ENCODE results near the gene DIRAS1.
A peak's percentile ranks its signal among the peaks of the same experiment; 100 is the strongest.

DIRAS1 gene

DNA sequence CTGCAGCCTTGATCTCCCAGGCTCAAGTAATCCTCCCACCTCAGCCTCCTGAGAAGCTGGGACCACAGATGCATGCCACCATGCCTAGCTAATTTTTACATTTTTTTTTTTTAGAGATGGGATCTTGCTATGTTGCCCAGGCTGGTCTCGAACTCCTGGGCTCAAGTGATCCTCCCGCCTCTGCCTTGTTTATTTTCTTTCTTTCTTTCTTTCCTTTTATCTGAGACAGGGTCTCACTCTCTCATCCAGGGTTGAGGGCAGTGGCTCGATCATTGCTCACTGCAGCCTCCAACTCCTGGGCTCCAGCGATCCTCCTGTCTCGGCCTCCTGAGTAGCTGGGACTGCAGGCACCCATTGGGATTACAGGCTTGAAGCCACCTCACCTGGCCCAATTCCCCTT is 14.9 kb downstream of the DIRAS1 start:
- Histone ChIP-seq H3K4me3 (ENCODE audit: insufficient read depth, low read depth, low read length) (no peak overlapping the region), H3K9me3 (ENCODE audit: control insufficient read depth, low read length) (no peaks in the 10 kb centered on the region), H3K27ac (ENCODE audit: insufficient read depth, low read depth, low read length, poor library complexity, severe bottlenecking) (no peak overlapping the region), H3K27me3 (ENCODE audit: control insufficient read depth, insufficient read depth, low read length, poor library complexity, severe bottlenecking) (peaks cover 11% of the 10 kb centered on the region), H3K4me1 (ENCODE audit: control insufficient read depth, insufficient read depth, low read length) (peaks cover 8% of the 10 kb centered on the region), H3K36me3 (ENCODE audit: control insufficient read depth, insufficient read depth, low read length) (no peaks in the 10 kb centered on the region)
- 94 to 95% methylated on average over 5 of the region's 5 CpGs for WGBS, 2 experiments

DNA sequence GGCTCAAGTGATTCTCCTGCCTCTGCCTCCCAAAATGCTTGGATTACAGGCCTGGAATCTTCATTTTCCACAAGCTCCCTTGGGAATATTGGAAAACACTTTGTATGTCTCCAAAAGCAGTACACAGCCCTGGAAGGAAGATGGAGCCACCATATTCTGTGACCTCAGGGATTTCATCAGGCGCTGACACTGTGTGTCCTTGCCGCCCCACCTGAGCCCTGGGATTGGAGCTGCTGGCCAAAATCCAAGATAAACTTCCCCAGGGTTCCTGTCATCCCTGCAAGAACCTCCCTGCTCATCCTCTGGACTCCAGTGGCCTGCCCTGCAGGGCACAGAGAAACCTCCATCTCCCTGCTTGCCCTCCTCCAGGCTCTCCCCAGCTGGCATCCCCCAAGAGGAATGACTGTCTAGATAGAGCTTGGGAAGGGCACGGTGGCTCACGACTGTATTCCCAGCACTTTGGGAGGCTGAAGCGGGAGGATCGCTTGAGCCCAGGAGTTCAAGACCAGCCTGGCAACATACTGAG is 17.4 kb downstream of the DIRAS1 start:
- WGBS, 2 experiments = 85 to 87% methylated on average over 6 of the region's 6 CpGs

DNA sequence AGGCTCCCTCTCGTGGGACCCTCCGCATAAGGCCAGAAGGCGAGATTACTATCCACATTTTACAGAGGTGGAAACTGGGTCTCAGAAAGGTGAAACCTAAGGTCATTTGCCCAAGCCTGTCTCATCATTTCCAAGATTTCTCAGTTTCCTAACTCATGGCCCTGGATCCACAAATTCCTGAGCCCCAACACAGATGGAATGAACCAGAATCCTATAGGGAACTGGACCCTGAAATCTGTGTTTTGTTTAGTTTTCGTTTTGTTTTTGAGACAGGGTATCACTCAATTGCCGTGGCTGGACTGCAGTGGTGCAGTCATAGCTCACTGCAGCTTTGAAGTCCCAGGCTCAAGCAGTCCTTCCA is 18.1 kb downstream of the DIRAS1 start:
- H3K9me3 ChIP-seq (ENCODE audit: control insufficient read depth, low read length) = no peaks in the 10 kb centered on the region
- H3K27ac ChIP-seq (ENCODE audit: insufficient read depth, low read depth, low read length, poor library complexity, severe bottlenecking) = no peak overlapping the region
- peaks cover 29% of the 10 kb centered on the region for H3K27me3 ChIP-seq (ENCODE audit: control insufficient read depth, insufficient read depth, low read length, poor library complexity, severe bottlenecking)
- no peak overlapping the region for H3K4me3 ChIP-seq (ENCODE audit: insufficient read depth, low read depth, low read length)
- WGBS, 2 experiments = 82 to 86% methylated on average over 5 of the region's 5 CpGs
- peaks cover 15% of the 10 kb centered on the region for H3K4me1 ChIP-seq (ENCODE audit: control insufficient read depth, insufficient read depth, low read length)
- no peaks in the 10 kb centered on the region for H3K36me3 ChIP-seq (ENCODE audit: control insufficient read depth, insufficient read depth, low read length)

More for the DNA sequence above, 17.4 kb downstream of the DIRAS1 start:
- Histone ChIP-seq H3K36me3 (ENCODE audit: control insufficient read depth, insufficient read depth, low read length) (no peaks in the 10 kb centered on the region), H3K9me3 (ENCODE audit: control insufficient read depth, low read length) (no peaks in the 10 kb centered on the region), H3K27ac (ENCODE audit: insufficient read depth, low read depth, low read length, poor library complexity, severe bottlenecking) (no peak overlapping the region), H3K4me3 (ENCODE audit: insufficient read depth, low read depth, low read length) (no peak overlapping the region), H3K4me1 (ENCODE audit: control insufficient read depth, insufficient read depth, low read length) (peaks cover 15% of the 10 kb centered on the region), H3K27me3 (ENCODE audit: control insufficient read depth, insufficient read depth, low read length, poor library complexity, severe bottlenecking) (peaks cover 29% of the 10 kb centered on the region)

DNA sequence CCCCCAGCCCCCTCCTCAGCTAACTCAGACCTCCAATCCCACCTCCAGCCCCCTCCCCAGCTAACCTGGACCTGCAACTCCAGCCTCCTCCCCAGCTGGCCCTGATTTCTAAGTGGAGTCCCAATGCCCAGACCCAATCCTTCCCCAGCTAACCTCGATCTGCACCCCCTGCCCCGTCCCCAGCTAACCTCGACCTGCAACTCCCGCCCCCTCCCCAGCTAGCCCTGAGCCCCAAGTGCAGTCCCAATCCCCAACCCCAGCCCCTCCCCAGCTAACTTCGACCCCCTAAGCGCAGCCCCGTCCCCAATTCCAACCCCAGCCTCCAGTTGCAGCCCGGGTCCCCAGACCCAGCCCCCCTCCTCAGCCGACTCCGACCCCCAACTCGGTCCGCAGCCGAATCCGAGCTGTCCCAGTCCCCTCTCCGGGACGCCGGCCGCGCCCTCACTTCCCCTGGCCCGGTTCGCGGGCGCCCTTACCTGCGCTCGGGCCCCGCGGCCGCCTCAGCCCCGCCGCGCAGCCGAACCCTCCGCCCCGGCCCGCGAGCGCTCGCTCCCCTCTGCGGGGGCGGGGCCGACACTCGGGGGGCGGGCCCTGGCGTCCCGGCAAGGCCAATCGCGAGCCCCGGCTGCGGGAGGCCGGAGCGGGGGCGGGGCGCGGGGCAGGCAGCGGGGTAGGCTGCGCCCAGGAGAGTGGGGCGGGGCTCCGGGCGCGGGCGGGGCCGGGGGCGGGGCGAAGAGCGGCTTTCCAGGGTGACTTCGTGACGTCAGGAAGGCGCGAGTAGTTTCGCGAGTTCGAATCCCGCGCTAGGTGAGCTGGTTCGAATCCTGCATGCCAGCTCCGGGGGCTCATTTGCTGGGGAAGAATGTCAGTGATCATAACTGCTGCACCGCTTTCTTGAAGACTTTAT is 18.7 kb downstream of the DIRAS1 start, which contains the start of gene GNG7:
TSS of gene GNG7 (minus strand) at position 525 of the 907 bp plus-strand sequence. CDS start 182,006 bp downstream, outside the sequence.
- Histone ChIP-seq H3K27me3 (ENCODE audit: control insufficient read depth, insufficient read depth, low read length, poor library complexity, severe bottlenecking) (peaks cover 29% of the 10 kb centered on the region), H3K27ac (ENCODE audit: insufficient read depth, low read depth, low read length, poor library complexity, severe bottlenecking) (no peak within 1 kb of the TSS), H3K4me1 (ENCODE audit: control insufficient read depth, insufficient read depth, low read length) (peaks cover 15% of the 10 kb centered on the region), H3K4me3 (ENCODE audit: insufficient read depth, low read depth, low read length) (peak within 1 kb of the TSS; percentile 65), H3K9me3 (ENCODE audit: control insufficient read depth, low read length) (no peaks in the 10 kb centered on the region), H3K36me3 (ENCODE audit: control insufficient read depth, insufficient read depth, low read length) (no peaks in the 10 kb centered on the region)
- WGBS, 2 experiments = 2% methylated on average over 77 of the region's 77 CpGs

DNA sequence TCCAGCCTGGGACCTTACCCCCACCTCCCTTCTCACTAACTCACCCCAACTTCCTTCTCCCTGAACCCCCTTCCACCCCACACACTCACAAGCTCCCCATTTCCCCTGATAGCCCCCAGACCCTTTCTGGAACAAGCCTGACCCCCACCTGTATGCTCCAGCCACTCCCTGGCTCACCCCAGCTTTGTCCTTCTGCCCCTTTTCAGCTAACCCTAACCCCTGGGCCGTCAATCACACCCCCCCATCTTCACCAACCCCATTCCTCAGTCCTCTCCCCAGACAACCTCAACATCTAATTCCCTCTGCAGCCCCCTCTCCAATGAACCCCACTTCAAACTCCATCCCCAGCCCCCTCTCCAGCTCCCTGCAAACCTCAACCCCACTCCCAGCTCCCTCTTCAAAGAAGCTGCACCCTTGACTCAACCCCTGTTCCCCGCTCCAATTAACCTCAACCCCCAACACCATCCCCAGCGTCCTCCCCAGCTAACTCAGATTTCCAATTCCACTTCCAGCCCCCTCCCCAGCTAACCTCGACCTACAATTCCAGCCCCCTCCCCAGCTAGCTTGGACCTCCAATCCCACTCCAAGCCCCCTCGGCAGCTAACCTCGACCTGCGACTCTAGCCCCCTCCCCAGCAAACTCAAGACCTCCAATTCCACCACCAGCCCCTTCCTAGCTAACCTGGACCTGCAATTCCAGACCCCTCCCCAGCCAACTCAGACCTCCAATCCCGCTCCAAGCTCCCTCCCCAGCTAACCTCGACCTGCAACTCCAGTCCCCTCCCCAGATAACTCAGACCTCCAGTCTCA is 19.6 kb downstream of the DIRAS1 start:
- Histone ChIP-seq H3K36me3 (ENCODE audit: control insufficient read depth, insufficient read depth, low read length) (no peaks in the 10 kb centered on the region), H3K27me3 (ENCODE audit: control insufficient read depth, insufficient read depth, low read length, poor library complexity, severe bottlenecking) (peaks cover 29% of the 10 kb centered on the region), H3K27ac (ENCODE audit: insufficient read depth, low read depth, low read length, poor library complexity, severe bottlenecking) (no peak overlapping the region), H3K9me3 (ENCODE audit: control insufficient read depth, low read length) (no peaks in the 10 kb centered on the region), H3K4me1 (ENCODE audit: control insufficient read depth, insufficient read depth, low read length) (peaks cover 15% of the 10 kb centered on the region), H3K4me3 (ENCODE audit: insufficient read depth, low read depth, low read length) (peak overlapping the region; percentile 65)
- 10% methylated on average over 9 of the region's 9 CpGs for WGBS, 2 experiments

DNA sequence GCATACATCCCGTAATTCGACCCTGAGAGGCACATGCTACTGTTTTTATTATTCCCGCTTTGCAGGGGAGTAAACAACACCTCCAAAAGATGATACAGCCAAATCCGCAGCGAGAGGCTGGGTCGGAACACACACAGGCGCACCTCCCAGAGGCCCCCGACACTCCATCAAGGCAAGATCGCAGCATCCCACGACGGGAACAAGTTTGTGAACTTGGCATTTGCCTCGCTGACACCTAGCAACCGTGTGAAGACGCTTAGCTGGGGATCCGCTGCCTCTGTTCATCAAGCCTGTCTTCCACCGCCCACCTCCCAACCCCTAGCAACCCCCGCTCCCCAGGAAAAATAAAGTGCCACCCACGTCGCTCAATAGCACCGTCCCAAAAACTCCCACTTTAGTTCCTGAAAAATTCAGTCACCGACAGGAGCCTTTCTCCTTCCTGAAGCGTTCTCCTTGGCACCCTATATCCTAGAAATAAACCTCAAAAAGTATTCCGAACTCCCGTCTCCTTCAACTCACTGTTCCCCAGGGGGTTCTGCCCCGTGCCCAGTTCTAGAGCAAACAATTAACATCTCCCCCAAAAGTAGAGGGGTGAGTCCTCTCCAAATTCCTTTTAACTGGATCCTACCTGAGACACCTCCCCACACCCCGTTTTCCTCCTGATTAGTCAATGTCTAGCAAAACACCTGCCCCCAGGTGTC is 20.4 kb downstream of the DIRAS1 start:
- H3K9me3 ChIP-seq (ENCODE audit: control insufficient read depth, low read length) = no peaks in the 10 kb centered on the region
- H3K27ac ChIP-seq (ENCODE audit: insufficient read depth, low read depth, low read length, poor library complexity, severe bottlenecking) = no peak overlapping the region
- peaks cover 29% of the 10 kb centered on the region for H3K27me3 ChIP-seq (ENCODE audit: control insufficient read depth, insufficient read depth, low read length, poor library complexity, severe bottlenecking)
- H3K4me1 ChIP-seq (ENCODE audit: control insufficient read depth, insufficient read depth, low read length) = peaks cover 15% of the 10 kb centered on the region
- H3K4me3 ChIP-seq (ENCODE audit: insufficient read depth, low read depth, low read length) = no peak overlapping the region
- no peaks in the 10 kb centered on the region for H3K36me3 ChIP-seq (ENCODE audit: control insufficient read depth, insufficient read depth, low read length)
- 34 to 37% methylated on average over 26 of the region's 26 CpGs for WGBS, 2 experiments

DNA sequence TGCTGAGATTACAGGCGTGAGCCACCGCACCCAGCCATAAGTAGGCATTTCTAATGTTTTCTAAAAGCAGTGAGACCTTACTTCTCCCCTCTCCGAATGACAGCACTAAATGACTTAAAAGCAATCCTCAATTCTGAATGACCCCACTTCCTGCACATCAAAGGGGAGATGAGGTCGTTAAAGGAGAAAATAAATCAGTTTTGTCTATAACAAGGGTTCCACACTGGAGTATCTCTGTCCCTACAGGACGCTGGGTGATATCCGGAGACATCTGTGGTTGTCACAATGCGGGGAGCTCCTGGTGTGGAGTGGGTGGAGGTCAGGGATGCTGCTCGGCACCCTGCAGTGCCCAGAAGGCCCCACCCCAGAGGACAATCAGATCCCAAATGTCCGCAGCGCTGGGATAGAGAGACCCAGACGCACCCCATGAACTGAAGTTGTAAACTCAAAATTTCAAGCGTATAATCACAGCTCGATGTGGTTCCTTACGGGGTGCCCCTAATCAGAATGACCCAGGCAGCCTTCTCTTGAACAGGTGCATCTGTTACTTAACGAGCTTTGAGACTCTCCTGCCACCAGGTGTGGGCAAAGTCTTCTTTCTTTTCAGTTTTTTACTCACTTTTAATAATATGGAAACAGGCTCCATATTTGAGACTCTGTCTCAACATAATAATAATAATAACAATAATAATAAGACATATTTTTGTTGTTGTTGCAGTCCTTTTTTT is 21.6 kb downstream of the DIRAS1 start:
- peaks cover 29% of the 10 kb centered on the region for H3K27me3 ChIP-seq (ENCODE audit: control insufficient read depth, insufficient read depth, low read length, poor library complexity, severe bottlenecking)
- H3K27ac ChIP-seq (ENCODE audit: insufficient read depth, low read depth, low read length, poor library complexity, severe bottlenecking) = no peak overlapping the region
- peaks cover 15% of the 10 kb centered on the region for H3K4me1 ChIP-seq (ENCODE audit: control insufficient read depth, insufficient read depth, low read length)
- no peaks in the 10 kb centered on the region for H3K36me3 ChIP-seq (ENCODE audit: control insufficient read depth, insufficient read depth, low read length)
- WGBS, 2 experiments = 91 to 92% methylated on average over 15 of the region's 15 CpGs
- no peaks in the 10 kb centered on the region for H3K9me3 ChIP-seq (ENCODE audit: control insufficient read depth, low read length)
- H3K4me3 ChIP-seq (ENCODE audit: insufficient read depth, low read depth, low read length) = no peak overlapping the region

DNA sequence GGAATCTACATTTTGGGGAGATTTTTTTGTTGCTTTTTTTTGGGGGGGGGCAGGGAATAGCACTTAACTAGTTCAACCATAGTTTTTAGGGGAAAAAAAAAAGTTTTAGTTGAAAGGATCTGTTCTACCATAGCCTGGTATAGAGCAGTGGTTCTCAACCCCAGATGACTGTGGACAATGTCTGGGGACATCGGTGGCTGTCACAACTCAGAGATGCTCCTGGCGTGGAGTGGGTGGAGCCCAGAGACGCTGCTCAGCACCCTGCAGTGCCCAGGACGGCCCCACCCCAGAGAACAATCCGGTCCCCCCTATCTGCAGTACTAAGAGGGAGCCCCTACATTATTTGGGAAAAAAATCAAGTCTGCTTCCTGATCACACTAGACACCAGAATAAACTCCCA is 27.0 kb downstream of the DIRAS1 start:
- Histone ChIP-seq H3K4me3 (ENCODE audit: insufficient read depth, low read depth, low read length) (no peak overlapping the region), H3K9me3 (ENCODE audit: control insufficient read depth, low read length) (no peaks in the 10 kb centered on the region), H3K27me3 (ENCODE audit: control insufficient read depth, insufficient read depth, low read length, poor library complexity, severe bottlenecking) (no peaks in the 10 kb centered on the region), H3K4me1 (ENCODE audit: control insufficient read depth, insufficient read depth, low read length) (no peaks in the 10 kb centered on the region), H3K27ac (ENCODE audit: insufficient read depth, low read depth, low read length, poor library complexity, severe bottlenecking) (no peak overlapping the region), H3K36me3 (ENCODE audit: control insufficient read depth, insufficient read depth, low read length) (no peaks in the 10 kb centered on the region)
- WGBS, 2 experiments = 73 to 81% methylated on average over 5 of the region's 5 CpGs

DNA sequence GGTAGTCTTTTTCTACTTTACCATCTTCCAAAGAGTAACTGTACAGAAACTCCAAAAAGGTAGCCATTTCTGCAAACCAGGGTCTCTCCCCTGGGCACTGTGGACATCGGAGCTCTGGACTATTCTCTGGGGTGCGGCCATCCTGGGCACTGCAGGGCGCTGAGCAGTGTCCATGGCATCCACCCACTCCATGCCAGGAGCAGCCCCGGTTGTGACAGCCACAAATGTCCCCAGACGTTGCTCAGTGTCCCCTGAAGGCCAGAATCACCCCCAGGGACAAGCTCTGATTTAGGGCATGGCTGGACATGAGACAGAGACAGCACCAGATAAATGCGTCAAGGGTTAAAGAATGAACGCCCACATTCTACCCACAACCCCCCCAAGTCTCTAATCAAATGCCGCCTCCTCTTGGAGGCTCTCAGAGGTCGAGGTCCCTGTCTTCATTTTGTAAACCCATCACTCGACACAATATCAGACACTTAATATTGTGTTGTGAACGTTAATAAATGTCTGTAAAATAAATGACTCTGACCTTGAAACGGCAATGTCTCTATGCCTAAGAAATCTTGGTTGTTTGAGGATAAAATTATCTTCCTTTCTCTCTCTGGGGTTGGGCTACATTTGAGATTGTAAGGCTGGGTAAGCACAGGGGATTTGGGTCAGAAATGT is 27.5 kb downstream of the DIRAS1 start:
- WGBS, 2 experiments = 84 to 86% methylated on average over 11 of the region's 12 CpGs
- no peaks in the 10 kb centered on the region for H3K4me1 ChIP-seq (ENCODE audit: control insufficient read depth, insufficient read depth, low read length)
- H3K27ac ChIP-seq (ENCODE audit: insufficient read depth, low read depth, low read length, poor library complexity, severe bottlenecking) = no peak overlapping the region
- H3K36me3 ChIP-seq (ENCODE audit: control insufficient read depth, insufficient read depth, low read length) = no peaks in the 10 kb centered on the region
- no peak overlapping the region for H3K4me3 ChIP-seq (ENCODE audit: insufficient read depth, low read depth, low read length)
- no peaks in the 10 kb centered on the region for H3K27me3 ChIP-seq (ENCODE audit: control insufficient read depth, insufficient read depth, low read length, poor library complexity, severe bottlenecking)
- no peaks in the 10 kb centered on the region for H3K9me3 ChIP-seq (ENCODE audit: control insufficient read depth, low read length)
